ENCODE measurements around the gene FAF1. TPM values are rescaled to one million over a fixed set of nuclear protein-coding genes. Genes with fewer than 3 reads are reported as not detected.
A peak's percentile ranks its signal among the peaks of the same experiment; 100 is the strongest.
"Not testable (repeated sequence)": the region's sequence is repeated elsewhere in the genome, so short reads cannot be mapped to it uniquely, and the experiment has no call there.

FAF1 gene
- total RNA-seq, 2 donors from 2014 or later = 17.8 to 27.5 TPM

DNA sequence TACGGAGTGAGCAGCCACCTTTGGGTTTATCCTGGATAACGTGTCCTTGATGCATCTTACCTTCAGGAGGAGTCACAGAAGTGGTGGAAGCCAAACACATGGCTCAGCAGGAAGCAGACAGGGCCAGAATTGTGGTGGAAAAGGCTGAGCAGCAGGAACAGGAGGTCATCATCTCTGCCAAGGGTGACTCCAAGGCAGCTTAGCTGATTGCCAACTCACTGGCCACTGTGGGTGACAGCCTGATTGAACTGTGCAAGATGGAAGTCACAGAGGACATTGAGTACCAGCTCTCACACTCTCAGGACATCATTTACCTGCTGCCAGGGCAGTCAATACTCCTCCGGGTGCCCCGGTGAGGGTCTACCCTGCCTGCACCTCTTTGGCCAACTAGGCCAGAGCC, 179.3 kb downstream of the FAF1 start:
- intact Hi-C loops (cut with DNase I) = no loop called here
- TF ChIP-seq POLR2A (IDR thresholded peaks at IDR 0.05) = no peak
- TF ChIP-seq, protein P1, sequence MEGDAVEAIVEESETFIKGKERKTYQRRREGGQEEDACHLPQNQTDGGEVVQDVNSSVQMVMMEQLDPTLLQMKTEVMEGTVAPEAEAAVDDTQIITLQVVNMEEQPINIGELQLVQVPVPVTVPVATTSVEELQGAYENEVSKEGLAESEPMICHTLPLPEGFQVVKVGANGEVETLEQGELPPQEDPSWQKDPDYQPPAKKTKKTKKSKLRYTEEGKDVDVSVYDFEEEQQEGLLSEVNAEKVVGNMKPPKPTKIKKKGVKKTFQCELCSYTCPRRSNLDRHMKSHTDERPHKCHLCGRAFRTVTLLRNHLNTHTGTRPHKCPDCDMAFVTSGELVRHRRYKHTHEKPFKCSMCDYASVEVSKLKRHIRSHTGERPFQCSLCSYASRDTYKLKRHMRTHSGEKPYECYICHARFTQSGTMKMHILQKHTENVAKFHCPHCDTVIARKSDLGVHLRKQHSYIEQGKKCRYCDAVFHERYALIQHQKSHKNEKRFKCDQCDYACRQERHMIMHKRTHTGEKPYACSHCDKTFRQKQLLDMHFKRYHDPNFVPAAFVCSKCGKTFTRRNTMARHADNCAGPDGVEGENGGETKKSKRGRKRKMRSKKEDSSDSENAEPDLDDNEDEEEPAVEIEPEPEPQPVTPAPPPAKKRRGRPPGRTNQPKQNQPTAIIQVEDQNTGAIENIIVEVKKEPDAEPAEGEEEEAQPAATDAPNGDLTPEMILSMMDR (IDR thresholded peaks at IDR 0.05) = no peak
- no peaks in the 10 kb centered on the region for H3K9me3 ChIP-seq
- DNase-seq = no peak
- no peak overlapping the region for H3K4me3 ChIP-seq
- 92% methylated on average over 4 of the region's 4 CpGs for WGBS, 2 donors
- ATAC-seq = no peak
- no peak overlapping the region for H3K27ac ChIP-seq
- H3K4me1 ChIP-seq = no peaks in the 10 kb centered on the region
- no peaks in the 10 kb centered on the region for H3K27me3 ChIP-seq
- peaks cover 0 to 1% of the 10 kb centered on the region in 2 donors for H3K36me3 ChIP-seq (replicated peaks in 1 of 2; ENCODE audit: insufficient read depth in 1 of 2, low read depth in 2 of 2)

DNA sequence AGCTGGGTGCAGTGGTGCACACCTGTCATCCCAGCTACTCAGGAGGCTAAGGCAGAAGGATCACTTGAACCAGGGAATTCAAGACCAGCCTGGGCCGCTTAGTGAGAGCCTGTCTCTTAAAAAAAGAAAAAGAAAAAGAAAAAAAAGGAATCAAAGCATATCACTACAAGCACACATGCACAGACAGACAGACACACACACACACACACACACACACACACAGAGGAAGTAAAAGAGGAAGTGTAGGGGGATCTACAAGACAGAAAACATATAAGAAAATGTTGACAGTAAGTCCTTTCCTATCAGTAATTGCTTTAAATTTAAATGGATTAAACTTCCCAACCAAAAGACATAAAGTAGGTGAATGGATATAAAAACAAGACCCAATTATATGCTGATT, 180.3 kb downstream of the FAF1 start:
- peaks cover 0 to 1% of the 10 kb centered on the region in 2 donors for H3K36me3 ChIP-seq (replicated peaks in 1 of 2; ENCODE audit: insufficient read depth in 1 of 2, low read depth in 2 of 2)
- no peak for ATAC-seq
- intact Hi-C loops (cut with DNase I) = loop anchor here (10.0 kb wide), 1 partner anchor 405 kb away; no protein-coding TSS in a partner anchor
- H3K27me3 ChIP-seq = no peaks in the 10 kb centered on the region
- WGBS, 2 donors = 91 to 100% methylated on average over 1 of the region's 1 CpG
- no peak overlapping the region for H3K27ac ChIP-seq
- TF ChIP-seq, protein P1 (IDR thresholded peaks at IDR 0.05) = no peak
- TF ChIP-seq POLR2A (IDR thresholded peaks at IDR 0.05) = no peak
- no peak overlapping the region for H3K4me3 ChIP-seq
- H3K9me3 ChIP-seq = no peaks in the 10 kb centered on the region
- no peak for DNase-seq
- H3K4me1 ChIP-seq = no peaks in the 10 kb centered on the region

DNA sequence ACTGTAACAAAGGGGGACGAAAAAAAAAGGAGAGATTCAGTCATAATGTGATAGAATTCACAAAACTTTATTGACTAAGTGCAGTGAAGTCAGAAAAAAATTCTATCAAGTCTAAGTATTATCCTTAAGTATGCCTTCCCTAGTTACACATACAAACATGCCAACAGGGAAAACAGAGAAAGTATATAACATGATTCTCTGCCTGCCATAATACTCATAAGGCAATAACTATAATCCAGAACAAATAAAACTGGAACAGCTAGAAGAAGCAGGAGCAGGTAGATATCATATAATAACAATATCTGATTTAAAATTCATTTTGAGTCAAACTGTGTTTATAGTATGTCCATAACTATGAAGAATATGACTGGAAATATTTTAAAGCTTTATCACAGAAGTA, 184.3 kb downstream of the FAF1 start:
- ATAC-seq (no peak), DNase-seq (no peak)
- H3K27ac ChIP-seq = no peak overlapping the region
- no peak overlapping the region for H3K4me3 ChIP-seq
- H3K9me3 ChIP-seq = no peaks in the 10 kb centered on the region
- WGBS, 2 donors = 52 to 53% methylated on average over 1 of the region's 1 CpG
- H3K36me3 ChIP-seq (replicated peaks in 1 of 2; ENCODE audit: insufficient read depth in 1 of 2, low read depth in 2 of 2) = peaks cover 0 to 1% of the 10 kb centered on the region in 2 donors
- no peaks in the 10 kb centered on the region for H3K27me3 ChIP-seq
- intact Hi-C loops (cut with DNase I) = loop anchor here (10.0 kb wide), 1 partner anchor 409 kb away; no protein-coding TSS in a partner anchor
- TF ChIP-seq, protein P1 (IDR thresholded peaks at IDR 0.05) = no peak
- no peak for TF ChIP-seq POLR2A (IDR thresholded peaks at IDR 0.05)
- H3K4me1 ChIP-seq = no peaks in the 10 kb centered on the region

DNA sequence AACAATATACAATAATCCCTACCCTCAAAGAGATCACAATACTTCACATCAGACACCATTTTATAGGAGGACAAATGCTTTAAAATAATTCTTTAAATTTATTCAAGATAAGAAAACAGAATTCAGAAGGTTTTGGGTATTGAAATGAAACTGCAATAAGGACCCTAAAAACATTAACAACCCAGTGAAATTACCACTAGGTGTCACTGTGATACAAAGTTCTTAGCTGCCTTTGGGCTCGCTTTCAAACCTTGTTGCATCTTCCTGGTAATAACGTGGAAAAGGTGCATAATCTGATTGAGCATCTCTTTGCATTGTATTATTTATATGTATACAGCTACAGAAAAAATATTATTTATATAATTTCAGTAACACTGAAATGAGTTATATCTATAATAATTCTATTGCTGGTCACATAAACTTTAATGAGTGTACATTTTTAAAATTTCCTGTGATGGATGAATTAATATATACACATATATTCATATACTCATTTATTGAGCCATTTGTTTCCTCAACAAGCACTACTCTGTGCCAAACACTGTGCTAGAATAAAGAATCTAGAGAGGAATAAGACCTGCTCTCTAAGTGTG, 185.2 kb downstream of the FAF1 start:
- intact Hi-C loops (cut with DNase I) = loop anchor here (10.0 kb wide), 1 partner anchor 410 kb away; no protein-coding TSS in a partner anchor
- 4 to 7% methylated on average over 2 of the region's 2 CpGs for WGBS, 2 donors
- H3K27ac ChIP-seq = no peak overlapping the region
- no peaks in the 10 kb centered on the region for H3K36me3 ChIP-seq (replicated peaks in 1 of 2; ENCODE audit: insufficient read depth in 1 of 2, low read depth in 2 of 2)
- no peak for TF ChIP-seq POLR2A (IDR thresholded peaks at IDR 0.05)
- TF ChIP-seq, protein P1 (IDR thresholded peaks at IDR 0.05) = peak; percentile 47 to 82 (median 63)
- ATAC-seq = no peak
- peak in 2 of 4 donors; percentile 21 to 27 for DNase-seq
- H3K4me1 ChIP-seq = no peaks in the 10 kb centered on the region
- no peak overlapping the region for H3K4me3 ChIP-seq
- H3K27me3 ChIP-seq = no peaks in the 10 kb centered on the region
- H3K9me3 ChIP-seq = no peaks in the 10 kb centered on the region

DNA sequence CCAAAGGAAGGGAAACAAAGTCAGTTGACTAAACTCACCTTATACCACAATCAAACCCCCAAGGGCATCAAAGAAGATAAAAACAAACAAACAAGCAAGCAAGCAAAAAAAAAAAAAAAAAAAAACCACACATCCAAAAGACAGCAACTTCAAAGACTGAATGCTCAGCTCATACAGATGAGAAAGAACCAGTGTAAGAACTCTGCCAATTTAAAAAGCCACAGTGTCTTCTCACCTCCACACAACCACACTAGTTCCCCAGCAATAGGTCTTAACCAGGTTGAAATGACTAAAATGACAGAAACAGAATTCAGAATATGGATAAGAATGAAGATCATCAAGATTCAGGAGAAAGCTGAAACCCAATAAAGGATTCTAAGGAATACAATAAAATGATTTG, 193.4 kb downstream of the FAF1 start:
- intact Hi-C loops (cut with DNase I) = no loop called here
- DNase-seq (no peak), ATAC-seq (no peak)
- Histone ChIP-seq H3K9me3 (no peaks in the 10 kb centered on the region), H3K27me3 (no peaks in the 10 kb centered on the region), H3K4me3 (no peak overlapping the region), H3K36me3 (replicated peaks in 1 of 2; ENCODE audit: insufficient read depth in 1 of 2, low read depth in 2 of 2) (no peaks in the 10 kb centered on the region), H3K4me1 (no peaks in the 10 kb centered on the region), H3K27ac (no peak overlapping the region)
- TF ChIP-seq, protein P1 (IDR thresholded peaks at IDR 0.05) = no peak
- TF ChIP-seq POLR2A (IDR thresholded peaks at IDR 0.05) = no peak

DNA sequence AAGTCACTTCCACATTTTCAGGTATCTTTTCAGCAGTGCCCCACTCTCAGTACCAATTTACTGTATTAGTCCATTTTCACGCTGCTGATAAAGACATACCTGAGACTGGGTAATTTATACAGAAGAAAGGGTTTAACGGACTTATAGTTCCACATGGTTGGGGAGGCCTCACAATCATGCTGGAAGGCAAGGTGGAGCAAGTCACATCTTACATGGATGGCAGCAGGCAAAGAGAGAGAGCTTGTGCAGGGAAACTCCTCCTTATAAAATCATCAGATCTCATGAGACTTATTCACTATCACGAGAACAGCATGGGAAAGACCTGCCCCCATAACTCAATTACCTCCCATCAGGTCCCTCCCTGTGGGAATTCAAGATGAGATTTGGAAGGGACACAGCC, 203.5 kb downstream of the FAF1 start:
- intact Hi-C loops (cut with DNase I); H3K27ac ChIP-seq; H3K9me3 ChIP-seq; DNase-seq; H3K4me3 ChIP-seq; H3K36me3 ChIP-seq (replicated peaks in 1 of 2; ENCODE audit: insufficient read depth in 1 of 2, low read depth in 2 of 2); H3K27me3 ChIP-seq; ATAC-seq; H3K4me1 ChIP-seq: not testable (repeated sequence)
- WGBS, 2 donors = 92 to 96% methylated on average over 3 of the region's 3 CpGs

DNA sequence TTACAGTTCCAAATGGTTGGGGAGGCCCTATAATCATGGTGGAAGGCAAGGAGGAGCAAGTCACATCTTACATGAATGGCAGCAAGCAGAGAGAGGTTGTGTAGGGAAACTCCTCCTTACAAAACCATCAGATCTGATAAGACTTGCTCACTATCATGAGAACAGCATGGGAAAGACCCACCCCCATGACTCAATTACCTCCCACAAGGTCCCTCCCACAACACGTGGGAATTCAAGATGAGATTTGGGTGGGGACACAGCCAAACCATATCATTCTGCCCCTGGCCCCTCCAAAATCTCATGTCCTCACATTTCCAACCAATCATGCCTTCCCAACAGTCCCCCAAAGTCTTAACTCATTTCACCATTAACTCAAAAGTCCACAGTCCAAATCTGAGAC, 205.3 kb downstream of the FAF1 start:
- 100% methylated on average over 1 of the region's 1 CpG for whole genome bisulfite sequencing, 2 donors
- DNase-seq; ATAC-seq; H3K36me3 ChIP-seq (replicated peaks in 1 of 2; ENCODE audit: insufficient read depth in 1 of 2, low read depth in 2 of 2); H3K27ac ChIP-seq; H3K4me3 ChIP-seq; H3K9me3 ChIP-seq; intact Hi-C loops (cut with DNase I); H3K4me1 ChIP-seq; H3K27me3 ChIP-seq: not testable (repeated sequence)
